Middle frontal gyrus (tissue), 1 donor: Measurements from ENCODE around the gene MBNL2.
A peak's percentile ranks its signal among the peaks of the same experiment; 100 is the strongest.
"Not testable (repeated sequence)": the region's sequence is repeated elsewhere in the genome, so short reads cannot be mapped to it uniquely, and the experiment has no call there.

ENCODE experiments used
- DNase-seq: peaks from one replicate; pipeline ENCODE4 v3.0.0-alpha.2; 2015; ENCODE audit warnings: low spot score; ENCODE audit errors: extremely low spot score

Gene MBNL2

DNA sequence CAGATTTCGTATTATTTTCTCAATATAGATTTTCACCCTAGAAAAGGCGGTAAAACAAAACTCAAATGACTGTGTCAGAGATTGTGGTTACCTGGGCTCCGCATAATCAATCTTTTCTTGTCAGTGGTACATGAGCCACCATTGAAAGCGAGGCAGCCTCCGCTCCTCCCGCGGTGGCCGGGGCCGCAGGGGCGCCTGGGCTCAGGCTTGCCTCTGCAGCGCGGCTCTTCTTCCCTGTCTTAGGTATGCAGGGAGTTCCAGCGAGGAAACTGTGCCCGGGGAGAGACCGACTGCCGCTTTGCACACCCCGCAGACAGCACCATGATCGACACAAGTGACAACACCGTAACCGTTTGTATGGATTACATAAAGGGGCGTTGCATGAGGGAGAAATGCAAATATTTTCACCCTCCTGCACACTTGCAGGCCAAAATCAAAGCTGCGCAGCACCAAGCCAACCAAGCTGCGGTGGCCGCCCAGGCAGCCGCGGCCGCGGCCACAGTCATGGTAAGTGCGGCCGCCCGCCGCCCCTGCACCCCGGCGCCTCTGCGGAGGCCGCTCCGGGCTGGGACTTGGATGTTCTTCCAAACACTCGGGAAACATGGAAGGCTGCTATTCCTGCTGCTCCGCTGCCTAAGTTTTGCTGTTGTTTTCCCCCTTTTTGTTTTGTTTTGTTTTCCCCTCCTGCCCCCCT, 124.6 kb downstream of the MBNL2 start:
- no peak for DNase-seq

DNA sequence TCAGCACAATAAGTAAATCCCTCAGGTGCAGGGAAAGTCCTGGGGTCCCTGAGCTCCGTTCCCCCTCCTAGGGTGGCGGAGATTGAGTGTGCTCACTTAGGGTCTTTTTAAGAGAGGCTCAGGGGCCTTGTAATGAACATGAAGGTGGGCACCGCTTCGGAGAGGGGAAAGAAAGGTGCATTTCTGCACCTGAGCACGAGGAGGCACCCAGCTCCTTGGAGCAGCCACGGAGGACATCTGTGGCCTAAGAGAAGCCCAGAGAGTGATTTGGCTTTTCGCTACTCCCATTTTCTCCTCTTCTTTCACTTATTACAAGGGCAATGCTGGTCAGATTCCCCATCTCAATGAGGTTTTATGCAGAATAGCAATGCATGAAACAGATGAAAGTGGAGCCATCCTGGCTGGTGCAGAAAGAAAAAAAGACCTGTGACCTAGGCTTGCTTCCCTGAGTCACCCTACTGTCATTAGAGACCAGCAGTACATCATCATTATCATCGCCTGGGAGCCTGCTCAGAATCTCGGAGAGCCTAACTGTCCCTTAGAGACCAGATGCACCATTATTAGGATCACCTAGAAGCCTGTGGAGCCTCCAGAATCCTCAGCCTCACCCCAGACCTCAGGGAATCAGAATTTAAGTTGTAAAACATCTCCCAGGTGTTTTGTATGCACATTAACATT, 125.3 kb downstream of the MBNL2 start:
- DNase-seq = no peak

DNA sequence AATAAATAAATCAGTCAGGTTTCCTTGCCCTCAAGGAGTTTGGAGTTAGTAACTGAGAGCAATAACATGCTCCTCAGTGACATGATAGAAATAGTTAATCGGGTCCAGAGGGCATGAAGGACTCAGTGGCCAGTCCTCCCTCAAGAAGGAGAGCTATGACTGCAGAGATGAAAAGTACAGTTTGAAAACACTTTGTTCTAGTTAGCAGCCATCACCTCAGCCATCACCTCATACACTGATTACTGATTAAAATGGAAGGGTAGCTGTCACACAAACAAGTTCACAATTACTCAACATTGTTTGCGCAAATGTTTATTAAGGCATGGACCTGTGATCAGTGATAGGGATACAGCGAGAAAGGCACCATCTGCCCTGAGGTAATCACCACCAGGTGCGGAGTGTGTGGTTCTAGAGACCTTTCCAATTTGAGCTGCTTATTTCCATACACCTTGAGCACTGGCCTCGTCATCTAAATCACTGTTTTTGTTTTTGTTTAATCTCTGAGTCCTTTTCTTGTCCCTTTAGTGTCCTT, 126.5 kb downstream of the MBNL2 start:
- DNase-seq = no peak

DNA sequence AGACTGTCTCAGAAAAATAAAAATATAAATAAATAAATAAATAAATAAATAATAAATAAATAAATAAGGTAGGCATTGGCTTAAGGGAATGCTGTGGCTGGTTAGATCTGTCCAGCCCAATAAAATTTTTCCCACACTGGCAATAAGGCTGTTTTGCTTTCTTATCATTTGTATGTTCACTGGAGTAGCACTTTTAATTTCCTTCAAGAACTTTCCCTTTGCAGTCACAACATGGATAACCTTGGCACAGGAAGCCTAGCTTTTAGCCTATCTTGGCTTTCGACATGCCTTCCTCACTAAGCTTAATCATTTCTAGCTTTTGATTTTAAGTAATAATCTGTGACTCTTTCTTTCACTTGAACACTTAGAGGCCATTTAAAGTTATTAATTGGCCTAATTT, 129.9 kb downstream of the MBNL2 start:
- DNase-seq = not testable (repeated sequence)

DNA sequence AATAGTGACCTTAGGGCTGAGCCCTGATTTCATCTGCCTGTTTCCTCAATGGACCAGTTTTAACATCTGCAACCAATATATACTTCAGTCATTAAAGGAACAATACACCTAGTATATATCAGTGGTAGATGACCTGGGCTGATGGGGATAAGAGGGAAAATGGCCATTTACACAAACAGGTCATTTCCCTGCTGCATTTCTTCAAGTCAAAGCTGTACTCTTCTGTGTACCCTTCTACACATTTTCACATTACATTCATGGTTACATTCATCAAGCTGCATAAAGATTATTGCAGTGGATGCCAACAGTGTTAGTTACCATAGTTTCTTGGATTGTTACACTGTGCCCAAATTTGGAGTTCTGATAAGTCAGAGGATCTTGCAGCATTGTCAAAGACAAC, 130.7 kb downstream of the MBNL2 start:
- no peak for DNase-seq

DNA sequence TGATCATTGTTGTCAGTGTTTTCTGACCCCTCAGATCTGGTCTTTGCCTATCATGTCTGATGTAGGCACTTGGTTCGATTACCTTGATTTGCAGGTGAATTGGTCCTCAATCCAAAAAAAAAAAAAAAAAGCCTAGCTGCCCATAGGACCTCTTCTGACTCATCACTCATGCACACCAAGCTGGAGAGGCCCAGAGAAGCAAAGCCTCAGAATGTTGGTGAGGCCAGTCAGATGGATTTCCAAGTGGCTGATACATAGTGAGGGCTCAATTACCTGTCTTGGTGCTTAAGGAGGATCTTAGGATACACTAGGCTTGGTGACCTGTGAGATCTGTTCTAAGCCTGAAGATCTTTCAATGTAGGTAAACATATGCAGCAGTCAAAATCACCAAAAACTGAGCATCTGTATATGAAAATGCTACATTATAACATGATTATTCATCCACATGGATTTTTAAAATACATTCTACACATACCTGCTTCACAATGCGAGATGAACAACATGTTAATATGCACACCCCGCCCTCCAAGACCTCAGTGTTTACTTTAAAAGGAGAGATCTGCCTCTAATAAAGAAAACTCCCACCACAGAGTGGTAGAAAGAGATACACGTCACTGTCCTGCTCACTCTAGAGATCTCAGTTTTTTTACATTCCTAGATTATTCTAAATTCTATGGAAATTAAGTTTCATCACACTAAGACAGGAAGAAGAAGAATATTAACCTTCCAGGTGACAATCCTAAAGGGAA, 132.0 kb downstream of the MBNL2 start:
- no peak for DNase-seq

DNA sequence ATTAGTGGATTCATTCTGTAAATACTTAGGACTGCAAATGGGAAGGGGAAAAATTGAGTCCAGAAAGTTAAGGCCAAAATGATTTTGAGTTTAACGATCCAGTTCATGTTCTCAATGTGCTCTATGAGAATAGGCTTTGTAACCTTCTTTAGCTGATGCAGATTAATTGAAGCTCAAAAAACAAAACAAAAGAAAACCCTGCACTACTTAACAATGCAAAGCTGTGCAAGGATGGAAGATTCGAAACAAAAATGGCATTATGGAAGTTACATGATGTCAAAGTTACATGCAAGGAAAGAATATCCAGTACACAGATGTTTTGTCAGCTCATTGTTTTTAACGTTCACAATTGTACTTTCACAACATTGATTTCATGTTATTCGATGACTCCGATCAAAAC, 132.7 kb downstream of the MBNL2 start:
- no peak for DNase-seq

DNA sequence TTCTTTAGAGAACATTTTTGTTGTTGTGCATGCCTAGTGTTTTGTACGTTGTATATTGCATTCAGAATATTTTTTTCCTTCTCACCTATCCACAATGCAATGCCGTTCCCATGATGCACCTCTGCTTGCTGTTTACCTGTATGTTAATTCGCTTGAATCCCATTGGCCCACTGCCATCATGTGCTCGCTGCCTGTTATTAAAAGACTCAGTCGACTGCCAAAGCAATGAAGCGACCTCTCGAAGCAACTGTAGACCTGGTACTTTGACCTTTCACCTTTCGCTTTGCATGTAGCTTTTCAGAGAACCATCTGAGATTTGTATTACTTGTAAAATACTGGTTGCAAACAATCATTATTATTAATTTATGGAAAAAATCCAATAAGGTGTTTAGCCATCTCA, 134.5 kb downstream of the MBNL2 start:
- DNase-seq = no peak

DNA sequence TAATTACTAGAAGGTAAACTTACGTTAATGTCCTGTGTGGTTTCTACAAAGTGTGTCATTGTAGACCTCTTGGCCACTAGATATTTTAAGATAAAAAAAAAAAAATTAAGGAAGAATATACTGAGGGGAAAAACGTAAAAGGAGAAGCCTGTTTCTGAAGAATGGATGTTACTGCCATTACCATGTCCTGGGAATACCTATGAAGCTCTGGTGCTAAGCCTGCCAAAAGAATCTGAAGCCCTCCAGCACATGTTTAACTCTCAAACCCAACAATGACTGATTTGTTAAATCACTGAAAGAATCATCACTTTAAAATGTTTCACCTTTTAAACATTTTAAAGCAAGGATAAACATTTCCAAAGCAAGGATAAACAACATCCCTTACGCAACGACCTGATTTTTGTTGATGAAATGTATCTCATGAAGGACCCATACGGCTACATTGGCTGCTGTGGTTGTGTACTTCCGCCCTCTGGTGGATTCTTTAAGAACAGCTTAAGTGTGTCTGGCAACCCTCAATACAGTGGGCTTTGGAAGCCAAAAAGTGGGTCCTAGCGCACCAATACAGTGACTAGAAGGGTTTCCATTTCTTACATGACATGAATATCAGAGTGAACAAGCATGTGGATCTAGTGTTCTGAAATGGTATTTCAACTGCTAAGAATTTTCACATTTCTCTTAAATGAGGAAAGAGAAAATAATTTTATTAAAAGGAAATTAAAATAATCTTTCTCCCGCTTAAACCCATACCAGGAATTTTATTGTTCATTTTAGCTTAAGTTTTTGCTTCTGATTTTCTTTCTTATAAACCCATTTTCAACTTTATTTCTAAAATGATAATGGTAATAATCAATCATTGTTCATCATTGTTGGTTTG, 137.3 kb downstream of the MBNL2 start:
- DNase-seq = peak; percentile 31

DNA sequence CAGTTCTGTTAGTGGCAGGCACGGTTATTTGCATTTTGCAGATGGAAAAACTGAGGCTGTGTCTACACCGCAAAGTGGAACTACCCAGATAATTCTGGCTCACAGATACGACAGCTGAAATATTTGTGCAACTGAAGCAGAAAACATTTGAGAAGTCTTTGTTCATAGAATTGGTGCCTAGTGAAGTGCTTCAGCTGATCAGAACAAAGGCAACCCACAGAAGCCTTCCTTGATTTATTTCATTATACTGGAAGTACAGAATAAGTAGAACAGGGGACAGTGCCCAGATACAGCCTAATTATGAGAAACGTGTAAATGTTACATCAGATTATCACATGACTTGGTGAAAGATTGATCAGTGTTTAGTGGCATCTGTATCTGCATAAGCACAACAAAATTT, 138.5 kb downstream of the MBNL2 start:
- no peak for DNase-seq

DNA sequence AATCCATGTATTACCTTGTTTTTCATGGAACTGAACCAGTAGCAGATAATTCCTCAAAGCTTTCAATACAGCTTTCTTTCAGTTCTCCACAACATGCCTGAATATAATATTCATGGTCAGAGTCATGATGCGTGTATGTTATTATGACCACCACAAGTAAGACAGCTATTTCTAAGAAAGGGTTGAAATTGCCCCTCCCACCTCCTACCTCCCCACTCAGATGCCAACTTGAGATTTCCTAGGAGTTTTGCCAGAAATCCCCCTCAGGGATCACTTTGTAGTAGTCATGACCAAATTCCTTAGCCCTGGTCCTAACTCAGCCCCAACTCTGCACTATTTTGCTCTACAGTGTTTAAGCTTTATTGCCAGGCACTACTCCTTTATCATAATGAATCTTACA, 141.9 kb downstream of the MBNL2 start:
- DNase-seq = no peak

DNA sequence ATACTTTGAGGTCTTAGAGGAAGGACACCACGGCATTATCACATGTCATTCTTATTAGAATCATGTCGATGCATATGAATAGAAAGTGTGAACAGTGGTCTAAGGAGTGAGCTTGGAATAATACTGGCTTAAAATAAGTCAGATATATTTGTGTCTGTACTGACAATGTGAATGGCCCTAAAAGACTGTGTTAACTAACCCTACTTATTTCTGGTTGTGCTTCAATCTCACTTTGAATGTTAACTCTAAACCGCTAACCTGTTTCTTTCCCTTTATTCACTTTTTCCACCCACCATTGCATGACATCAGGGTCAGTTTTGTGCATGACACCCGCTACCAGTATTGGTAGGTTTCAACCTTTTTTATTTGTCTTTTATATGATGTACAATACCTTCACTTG, 142.7 kb downstream of the MBNL2 start:
- DNase-seq = no peak

DNA sequence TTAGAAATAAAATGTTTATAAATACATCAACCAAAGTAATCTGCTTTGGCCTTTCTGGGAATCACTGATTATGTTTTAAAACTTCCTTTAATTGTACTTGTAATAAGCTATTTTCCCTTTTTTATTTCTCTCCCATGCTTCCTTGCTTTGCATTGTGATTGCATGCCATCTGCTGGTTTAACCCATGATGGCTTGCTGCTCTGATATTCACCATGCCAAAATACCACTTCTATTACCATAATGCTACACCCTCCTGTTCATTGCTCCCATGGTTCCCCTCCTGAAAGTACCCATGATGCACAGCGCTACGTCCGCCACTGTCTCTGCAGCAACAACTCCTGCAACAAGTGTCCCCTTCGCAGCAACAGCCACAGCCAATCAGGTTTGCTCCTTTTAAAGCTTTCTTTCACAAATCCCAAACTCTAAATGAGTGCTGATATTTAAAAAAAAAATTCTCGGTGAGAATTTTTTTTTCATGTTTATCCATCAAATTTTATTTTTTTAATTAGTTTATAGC, 144.1 kb downstream of the MBNL2 start:
- DNase-seq = no peak

DNA sequence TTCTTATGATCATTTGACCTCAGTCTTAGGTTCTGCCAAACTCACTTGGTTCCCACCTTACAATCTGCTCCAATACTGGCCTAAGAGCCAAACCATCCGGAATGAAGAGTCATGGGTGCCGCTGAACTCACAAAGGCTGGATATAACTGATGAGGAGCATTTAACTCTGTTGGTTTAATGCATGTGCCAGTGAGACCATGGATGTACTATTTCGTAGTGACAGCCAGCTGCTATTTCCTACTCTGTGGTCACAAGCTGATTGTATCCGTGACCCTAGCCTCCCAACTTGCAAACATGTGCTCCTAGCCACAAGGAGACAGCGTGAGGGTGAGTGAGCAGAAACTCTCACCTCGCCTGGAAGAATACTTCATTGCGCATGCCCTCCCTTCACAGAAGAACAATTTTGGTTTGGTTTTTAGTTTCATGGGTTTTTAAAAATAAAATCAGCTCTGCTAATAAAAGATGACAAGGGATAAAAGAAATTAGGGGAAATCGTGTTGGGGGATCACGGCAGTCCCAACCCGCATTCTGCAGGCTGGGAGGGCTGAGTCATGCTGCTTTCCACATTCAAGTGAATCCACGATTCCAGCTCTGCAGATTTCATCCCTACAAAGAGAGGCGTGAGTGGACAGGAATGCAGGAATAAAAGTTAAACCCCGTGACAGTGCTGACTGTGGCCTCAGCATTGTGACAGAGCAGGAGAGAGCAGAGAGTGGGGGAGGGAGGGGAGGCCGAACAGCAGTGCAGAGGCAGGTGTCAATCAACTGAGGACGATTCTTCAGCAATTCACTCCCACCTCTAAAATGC, 145.1 kb downstream of the MBNL2 start:
- DNase-seq = no peak

DNA sequence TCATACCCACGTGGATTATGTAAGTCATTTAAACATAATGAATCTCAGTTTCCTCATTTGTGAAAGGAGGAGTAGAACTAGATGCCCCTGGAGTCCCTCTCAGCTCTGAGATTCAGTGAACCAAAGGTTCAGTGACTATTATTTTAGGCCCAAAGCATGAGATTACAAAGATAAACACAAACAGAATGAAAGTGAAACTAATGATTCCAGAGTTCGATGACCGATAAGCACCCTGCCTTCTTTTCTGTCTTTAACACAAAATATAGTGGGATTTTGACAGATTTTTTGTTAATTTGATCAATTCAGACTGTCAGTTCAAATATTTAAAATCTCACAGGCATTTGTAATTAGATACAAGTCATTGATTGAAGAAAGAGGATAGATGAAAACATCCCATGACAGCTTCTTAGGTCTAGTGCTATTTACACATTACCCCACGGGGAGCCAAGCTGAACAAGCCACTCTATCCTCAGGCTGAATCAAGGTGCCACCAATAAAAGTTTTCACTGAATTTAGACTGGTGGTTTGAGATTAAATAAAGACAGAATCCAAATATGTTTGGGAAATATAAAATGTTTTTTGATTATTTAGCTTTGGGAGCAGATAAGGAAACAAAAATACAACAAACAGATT, 147.2 kb downstream of the MBNL2 start:
- no peak for DNase-seq

DNA sequence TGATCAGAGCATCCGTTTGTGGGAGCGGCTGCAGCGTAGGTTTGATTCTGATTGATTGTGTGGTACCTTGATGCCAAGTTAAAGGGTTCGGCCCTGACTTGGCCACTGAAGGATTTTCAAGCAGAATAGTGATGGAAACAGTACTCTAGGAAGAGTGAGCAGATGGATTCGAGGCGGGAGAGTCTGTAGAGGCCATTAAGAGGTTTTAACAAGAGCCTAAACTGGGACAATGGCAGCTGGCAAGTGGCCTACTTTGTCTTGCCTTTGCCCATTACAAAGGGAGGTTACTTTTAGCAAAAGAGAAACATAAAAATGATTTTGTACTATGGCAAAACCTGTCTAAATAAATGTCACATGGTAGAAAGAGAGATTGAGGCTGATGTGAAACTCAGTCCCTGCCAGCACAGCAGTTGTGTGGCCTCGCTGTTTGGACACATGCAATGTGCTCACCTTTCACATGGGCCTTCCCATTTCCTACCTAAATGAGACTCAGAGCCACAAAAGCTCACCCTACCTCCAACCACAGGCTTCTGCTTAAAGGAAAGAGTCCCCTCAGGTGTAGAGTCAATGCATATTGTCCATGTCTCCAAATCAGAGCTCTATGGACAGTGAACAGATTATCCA, 149.5 kb downstream of the MBNL2 start:
- DNase-seq = no peak

DNA sequence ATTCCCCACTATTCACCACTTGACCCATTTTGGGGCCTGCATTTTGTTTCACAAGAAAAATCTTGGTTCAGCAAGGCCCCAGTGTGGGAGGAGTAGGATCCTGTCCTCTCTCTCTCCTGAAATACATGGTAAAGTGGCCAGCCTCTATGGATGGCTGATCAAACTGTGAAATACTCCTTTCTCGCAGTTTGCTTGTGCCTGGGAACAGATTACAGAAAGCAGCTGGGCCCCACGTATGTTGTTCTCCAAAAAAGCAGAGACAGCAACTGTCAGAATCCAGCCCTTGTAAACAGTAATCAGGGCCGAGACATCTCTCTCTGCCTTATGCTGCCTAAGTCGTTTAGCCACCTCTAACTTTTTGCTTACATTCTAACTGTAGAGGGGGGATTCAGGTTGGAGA, 150.8 kb downstream of the MBNL2 start:
- no peak for DNase-seq

DNA sequence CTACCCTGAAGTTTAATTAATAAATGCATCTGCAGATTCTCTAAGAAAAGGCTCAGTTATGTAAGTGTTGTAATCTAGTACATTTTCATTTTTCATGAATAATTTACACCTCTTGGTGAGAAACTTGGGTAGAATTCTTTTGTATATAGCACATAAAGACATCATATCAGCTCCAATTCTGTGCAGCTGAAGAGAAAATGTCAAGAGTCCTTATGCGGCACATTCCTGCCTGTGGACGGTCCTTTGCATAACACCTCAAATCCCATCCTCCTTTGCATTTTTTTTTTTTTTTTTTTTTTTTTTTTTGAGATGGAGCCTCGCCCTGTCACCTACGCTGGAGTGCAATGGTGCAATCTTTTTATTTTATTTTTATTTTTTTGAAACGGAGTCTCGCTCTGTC, 151.7 kb downstream of the MBNL2 start:
- no peak for DNase-seq

DNA sequence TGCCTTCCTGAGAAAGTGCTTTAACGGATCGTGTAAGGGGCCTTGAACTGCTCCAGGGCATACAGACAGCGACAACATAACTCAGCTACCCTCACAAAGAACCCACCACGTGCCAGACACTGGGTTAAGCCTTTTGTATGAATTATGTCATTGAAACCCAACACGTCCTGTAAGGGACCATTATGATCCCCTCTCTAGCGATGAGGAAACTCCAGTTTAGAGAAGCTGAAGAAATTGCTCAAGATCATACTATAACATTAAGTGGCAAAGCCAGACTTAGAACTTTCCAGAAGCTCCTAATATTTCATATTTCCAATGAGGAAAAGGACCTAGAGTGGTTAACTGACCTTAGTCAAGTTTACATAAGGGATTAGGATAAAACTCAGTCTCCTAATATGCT, 154.8 kb downstream of the MBNL2 start:
- DNase-seq = no peak
